ENCODE measurements around the gene RNF157.
A peak's percentile ranks its signal among the peaks of the same experiment; 100 is the strongest.
"Not testable (repeated sequence)": the region's sequence is repeated elsewhere in the genome, so short reads cannot be mapped to it uniquely, and the experiment has no call there.

Gene RNF157

DNA sequence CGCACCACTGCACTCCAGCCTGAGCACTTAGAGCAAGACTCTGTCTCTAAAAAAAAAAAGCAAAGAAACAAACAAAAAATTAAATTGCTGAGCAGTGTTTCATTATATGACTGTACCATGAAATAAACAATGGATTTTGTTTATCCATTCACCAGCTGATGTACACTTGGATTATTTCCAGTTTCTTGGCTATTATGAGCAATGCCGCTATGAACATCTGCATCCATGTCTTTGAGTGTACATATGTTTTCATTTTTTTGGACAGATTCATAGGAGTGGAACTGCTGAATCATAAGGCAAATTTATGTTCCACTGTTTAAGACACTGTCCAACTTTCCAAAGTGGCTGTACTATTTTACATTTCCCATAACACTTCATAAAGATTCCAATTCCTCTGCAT is 8.0 kb downstream of the RNF157 start:
- no peak for DNase-seq

DNA sequence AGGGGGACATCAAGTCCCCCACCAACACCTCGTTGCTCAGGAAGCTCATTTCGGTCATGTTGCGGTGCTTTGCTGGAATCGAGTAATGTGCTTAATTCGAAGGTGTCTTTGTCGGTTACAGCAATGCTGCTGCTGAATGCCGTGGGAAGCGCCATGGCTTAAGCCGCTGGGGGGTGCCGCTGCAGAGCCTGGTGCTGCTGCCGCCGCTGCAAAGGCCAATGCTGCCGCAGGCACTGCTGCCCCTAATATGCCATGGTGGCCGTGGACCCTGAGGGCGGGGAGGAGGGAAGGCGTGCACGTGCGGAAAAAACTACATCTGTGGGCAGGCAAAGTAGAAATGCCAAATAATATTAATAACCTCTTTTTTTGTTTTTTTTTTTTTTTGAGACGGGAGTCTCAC is 13.5 kb downstream of the RNF157 start:
- DNase-seq, result not testable (repeated sequence)

- DNase-seq, result not testable (repeated sequence)
Observed at GRCh38 chr17:76225373-76226086, 14.8 kb downstream of the RNF157 start.

- DNase-seq, result no peak
Observed at GRCh38 chr17:76223802-76224201, 16.5 kb downstream of the RNF157 start.

DNA sequence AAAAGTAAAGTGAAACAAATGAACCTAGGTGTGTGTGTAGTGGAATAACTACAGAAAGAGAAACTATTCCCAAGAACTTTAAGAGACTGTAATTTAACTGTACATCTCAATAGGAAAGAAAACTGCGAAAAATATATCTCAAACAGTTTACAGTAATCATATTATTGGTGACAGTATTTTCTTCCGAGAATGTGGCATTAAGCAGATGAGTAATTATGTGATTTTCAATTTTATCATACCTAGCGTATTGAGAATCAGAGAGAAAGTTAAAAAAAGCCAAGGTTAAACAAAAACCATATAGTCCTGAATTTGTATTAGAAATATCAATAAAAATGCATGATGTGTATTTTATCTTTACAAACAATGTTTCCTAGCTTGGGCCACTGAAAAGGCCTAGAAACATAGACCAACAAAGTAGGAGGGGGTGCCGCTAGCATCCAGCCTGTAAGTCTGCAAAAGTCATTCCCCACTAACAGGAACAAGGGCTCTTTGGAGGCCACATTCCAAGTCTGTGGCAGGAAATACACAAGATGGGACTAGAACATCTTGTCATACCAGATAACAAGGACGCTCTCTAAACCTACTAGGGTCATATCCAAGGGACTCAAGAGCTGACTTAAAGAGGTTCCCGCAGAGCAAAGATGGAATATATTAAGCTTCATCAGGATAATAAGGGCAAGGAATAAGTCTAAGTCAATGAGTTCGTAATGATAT is 20.5 kb downstream of the RNF157 start:
- no peak for DNase-seq

DNA sequence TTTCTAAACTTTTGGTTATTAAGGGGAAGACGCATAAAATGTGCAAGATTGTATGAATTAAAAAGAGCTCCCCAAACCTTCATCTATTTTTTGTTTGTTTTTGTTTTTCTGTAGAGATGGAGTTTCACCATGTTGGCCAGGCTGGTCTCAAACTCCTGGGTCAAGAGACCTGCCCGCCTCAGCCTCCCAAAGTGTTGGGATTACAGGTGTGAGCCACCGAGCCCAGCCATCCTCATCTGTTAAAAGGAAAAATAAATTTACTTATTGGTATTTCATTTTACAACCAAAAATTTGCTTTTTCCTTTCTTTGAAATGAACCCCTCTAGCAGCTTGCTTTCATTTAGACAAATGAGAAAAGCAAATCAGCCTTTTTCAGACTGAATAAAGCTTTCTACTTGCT is 23.2 kb downstream of the RNF157 start:
- no peak for DNase-seq

DNA sequence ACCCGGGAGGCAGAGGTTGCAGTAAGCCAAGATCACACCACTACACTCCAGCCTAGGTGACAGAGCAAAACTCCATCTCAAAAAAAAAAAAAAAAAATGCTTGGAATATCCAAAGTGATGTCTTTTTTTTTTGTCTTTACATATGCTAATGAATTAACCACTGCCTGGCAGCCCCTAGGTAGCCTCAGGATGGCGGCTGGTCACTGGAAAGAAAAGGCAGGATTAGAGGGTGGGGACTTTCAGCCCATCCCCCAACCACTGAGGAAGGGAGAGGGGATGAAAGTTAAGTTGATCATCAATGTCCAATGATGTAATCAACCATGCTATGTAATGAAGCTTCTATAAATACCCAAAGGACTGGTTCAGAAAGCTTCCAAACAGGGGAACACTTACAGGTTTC is 26.8 kb downstream of the RNF157 start:
- no peak for DNase-seq

DNA sequence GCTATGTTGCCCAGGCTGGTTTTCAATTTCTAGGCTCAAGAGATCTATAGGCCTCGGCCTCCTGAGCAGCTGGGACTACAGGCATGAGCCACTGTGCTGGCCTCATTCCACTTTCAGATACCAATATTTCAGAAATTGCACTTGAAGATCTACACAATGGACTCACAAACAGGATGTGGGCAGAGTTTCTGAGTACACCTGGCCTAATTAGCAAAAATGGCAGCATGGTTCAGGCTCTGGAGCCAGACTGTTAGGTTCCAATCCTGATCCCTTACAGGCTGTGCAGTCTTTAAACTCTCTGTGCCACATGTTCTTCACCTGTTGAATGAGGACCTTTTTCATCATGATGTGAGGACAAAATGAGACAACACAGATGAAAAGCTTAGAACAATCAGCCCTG is 32.2 kb downstream of the RNF157 start:
- DNase-seq, result no peak

DNA sequence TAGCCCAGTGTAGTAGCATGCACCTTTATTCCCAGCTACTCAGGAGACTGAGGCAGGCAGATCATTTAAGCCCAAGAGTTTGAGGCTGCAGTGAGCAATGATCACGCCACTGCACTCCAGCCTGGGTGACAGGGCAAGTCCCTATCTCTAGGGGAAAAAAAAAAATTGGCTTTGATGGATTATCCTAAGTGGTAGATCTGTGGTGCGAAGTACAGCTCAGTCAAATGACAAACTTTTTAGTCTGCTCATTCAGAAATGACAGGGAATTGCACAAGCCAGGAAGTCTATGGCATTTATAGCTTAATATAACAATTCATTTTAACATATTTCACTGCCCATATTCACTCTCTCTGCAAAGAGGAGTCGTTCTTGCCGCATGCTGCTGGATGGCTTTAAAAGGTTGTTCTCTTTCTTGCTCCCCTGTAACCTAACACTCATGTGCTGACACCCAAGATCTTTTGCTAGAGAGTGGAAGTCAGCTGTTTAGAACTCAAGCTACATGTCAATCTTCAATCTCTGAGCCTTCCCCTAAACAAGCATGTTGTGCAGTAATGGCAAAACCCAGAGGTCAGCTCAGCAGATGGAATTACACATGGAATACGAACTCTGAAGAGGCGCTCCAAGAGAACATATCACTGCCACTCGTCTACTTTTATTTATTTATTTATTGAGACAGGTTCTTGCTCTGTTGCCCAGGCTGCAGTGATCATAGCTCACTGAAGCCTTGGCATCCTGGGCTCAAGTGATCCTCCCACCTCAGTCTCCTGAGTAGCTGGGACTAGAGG is 32.8 kb downstream of the RNF157 start:
- no peak for DNase-seq

GRCh38 chr17:76205542-76206144 is 34.6 kb downstream of the RNF157 start:
- DNase-seq, result not testable (repeated sequence)

DNA sequence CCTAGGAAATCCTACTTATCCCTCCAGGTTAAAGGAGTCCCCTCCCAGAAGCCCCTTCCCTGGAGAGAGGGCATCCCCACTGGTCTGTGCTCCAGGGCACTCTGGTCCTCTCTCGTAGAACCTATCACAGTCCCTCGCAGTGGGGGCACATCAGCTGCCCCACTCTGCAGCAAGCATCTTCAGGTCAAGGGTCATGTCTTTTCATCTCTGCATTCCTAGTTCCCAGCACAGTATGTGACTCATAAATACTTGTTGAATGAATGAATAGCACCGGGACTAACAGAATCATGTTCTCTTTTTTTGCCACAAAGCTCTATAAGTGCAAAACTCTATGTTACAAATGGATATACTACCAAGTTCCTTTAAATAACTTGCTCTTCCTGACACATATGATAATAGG is 36.0 kb downstream of the RNF157 start:
- no peak for DNase-seq

DNA sequence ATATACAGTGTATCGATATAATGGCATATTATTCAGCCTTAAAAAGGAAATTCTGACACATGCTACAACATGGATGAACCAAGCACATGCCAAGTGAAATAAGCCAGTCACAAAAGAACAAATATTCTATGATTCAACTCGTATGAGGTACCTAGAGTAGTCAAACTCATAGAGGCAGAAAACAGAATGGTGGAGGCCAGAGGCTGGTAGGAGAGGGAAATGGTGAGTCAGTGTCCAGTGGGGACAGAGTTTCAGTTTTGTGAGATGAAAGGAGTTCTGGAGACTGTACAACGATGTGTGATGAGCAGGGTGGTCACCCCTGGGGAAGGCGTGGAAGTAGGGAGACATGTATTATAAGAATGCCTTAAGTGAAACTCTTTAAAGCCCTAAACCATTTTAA is 39.9 kb downstream of the RNF157 start:
- DNase-seq, result peak; percentile 44

DNA sequence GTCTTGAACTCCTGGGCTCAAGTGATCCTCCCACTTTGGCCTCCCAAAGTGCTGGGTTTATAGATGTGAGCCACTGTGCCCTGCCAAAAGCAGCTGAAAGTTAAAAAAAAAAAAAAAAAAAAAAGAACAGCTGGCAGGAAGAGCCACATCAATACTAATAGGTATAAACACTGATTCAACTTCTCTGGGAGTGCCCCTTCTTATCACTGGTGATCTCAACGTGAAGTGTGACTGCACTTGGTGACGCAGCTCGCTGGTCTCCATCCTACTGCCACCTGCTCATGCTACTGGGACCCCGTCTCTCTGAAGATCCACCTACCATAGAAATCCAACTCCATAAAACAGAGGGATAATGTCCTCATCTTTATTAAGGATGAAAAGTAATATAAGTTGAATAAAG is 40.8 kb downstream of the RNF157 start:
- peak; percentile 69 for DNase-seq

DNA sequence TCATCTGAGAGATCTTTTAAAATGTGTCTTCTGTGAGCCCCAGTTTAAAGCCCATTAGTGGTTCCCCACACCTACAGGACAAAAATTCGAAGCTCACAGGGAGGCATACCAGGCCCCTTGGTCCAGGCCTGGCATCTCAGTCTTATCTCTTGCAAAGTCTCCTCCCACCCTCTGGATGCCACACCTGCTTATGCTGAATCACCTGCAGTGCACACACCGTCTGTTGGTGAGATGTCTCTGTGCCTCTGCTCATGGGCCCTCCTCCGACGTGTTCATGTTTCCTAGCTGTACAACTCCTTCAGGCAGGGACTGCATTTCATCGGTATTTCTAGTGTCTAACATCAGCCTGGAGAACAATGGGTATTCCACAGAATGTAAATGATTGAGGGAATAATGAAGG is 41.6 kb downstream of the RNF157 start:
- no peak for DNase-seq

GRCh38 chr17:76197911-76198310 is 42.4 kb downstream of the RNF157 start:
- DNase-seq, result no peak

- no peak for DNase-seq
Observed at GRCh38 chr17:76196675-76197074, 43.6 kb downstream of the RNF157 start.

- no peak for DNase-seq
Observed at GRCh38 chr17:76195281-76196096, 44.8 kb downstream of the RNF157 start.

DNA sequence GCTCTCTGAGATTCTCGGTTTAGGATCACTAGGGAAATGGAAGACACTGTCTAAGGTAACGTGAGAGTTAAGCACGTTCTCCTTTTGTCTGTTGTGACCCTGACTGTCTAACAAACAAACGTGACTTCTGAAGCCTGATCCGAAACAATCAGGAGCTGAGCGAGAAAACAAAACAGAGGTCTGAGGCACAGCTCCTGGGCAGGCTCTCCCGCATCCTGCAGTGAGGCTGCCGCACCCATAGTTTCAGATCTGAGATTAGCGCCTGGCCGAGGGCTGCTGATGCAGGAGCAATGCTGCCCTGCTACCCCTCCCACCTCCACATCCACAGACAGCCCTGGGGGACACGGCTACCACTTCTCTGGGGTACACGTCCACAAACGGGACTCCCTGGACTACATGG is 46.7 kb downstream of the RNF157 start:
- peak; percentile 51 for DNase-seq

DNA sequence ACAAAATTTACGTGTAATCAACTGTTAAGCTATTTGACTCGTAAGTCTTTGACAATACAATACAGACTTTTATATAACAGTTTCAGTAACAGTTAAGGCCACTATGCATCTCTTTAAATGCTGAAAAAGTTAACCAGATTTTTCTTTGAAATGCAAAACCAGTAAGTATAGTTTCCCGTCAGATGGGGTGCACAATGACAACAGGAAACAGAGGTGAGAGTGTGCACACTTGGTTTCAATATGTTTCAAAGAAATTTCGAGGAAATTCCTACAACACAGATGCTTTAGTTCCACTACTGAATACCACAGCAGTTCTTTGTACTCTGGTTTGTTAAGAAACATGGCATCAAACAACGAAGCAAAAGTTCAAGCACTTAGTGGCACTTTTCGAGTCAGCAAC is 48.4 kb downstream of the RNF157 start:
- no peak for DNase-seq

GRCh38 chr17:76189741-76190140 is 50.6 kb downstream of the RNF157 start:
- DNase-seq, result no peak

GRCh38 chr17:76189247-76189646 is 51.0 kb downstream of the RNF157 start:
- DNase-seq, result no peak

- DNase-seq, result no peak
Observed at GRCh38 chr17:76188213-76189016, 51.9 kb downstream of the RNF157 start.

Measured in stimulated activated CD8-positive, alpha-beta memory T cell treated with anti-CD3 and anti-CD28 coated beads, Interleukin-4, amount 100 ng/mL, for 48 hours (primary cell).